ENCODE results near the gene SAFB.

DNA sequence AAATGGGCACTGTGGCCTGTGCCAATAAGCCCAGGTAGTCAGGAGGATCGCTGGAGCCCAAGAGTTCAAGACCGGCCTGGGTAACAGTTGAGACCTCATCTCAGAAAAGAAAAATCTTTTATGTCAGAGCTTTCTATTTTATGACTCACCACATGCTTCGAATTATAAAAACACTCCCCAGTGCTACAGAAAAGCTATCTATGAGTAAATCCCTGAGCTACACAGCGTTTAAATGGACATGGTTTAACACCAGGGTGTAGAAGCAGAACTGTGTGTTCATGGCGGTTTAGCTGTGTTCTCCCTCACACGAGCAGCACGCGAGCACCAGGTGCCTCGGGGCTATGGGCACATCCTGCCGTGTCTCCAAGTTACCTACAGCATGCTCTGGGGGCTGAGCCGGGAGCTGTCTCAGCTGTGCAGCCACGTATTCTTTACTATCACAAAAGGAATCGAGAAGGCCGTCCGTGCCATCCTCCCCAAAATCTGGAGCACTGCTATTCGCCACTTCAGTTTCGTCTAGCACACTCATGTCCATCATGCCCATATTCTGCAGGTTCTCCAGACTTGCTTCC, 7.0 kb upstream of the SAFB start:
- TF ChIP-seq, protein P1, sequence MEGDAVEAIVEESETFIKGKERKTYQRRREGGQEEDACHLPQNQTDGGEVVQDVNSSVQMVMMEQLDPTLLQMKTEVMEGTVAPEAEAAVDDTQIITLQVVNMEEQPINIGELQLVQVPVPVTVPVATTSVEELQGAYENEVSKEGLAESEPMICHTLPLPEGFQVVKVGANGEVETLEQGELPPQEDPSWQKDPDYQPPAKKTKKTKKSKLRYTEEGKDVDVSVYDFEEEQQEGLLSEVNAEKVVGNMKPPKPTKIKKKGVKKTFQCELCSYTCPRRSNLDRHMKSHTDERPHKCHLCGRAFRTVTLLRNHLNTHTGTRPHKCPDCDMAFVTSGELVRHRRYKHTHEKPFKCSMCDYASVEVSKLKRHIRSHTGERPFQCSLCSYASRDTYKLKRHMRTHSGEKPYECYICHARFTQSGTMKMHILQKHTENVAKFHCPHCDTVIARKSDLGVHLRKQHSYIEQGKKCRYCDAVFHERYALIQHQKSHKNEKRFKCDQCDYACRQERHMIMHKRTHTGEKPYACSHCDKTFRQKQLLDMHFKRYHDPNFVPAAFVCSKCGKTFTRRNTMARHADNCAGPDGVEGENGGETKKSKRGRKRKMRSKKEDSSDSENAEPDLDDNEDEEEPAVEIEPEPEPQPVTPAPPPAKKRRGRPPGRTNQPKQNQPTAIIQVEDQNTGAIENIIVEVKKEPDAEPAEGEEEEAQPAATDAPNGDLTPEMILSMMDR (conservative IDR thresholded peaks at IDR 0.05; ENCODE audit: low read depth, low read length), result no peak
- TF ChIP-seq RCOR1 (IDR thresholded peaks at IDR 0.05; ENCODE audit: insufficient replicate concordance, low read length) (no peak), RFX5 (IDR thresholded peaks at IDR 0.05; ENCODE audit: low read depth, low read length) (no peak), POLR2A (IDR thresholded peaks at IDR 0.05; ENCODE audit: low read depth, low read length) (no peak), CEBPB (IDR thresholded peaks at IDR 0.05; ENCODE audit: low read depth, low read length) (no peak), MXI1 (IDR thresholded peaks at IDR 0.05; ENCODE audit: borderline replicate concordance, low read depth, low read length) (no peak)
- TF ChIP-seq, protein P2, sequence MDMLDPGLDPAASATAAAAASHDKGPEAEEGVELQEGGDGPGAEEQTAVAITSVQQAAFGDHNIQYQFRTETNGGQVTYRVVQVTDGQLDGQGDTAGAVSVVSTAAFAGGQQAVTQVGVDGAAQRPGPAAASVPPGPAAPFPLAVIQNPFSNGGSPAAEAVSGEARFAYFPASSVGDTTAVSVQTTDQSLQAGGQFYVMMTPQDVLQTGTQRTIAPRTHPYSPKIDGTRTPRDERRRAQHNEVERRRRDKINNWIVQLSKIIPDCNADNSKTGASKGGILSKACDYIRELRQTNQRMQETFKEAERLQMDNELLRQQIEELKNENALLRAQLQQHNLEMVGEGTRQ (IDR thresholded peaks at IDR 0.05; ENCODE audit: low read depth, low read length), result no peak
- TF ChIP-seq, protein P3, sequence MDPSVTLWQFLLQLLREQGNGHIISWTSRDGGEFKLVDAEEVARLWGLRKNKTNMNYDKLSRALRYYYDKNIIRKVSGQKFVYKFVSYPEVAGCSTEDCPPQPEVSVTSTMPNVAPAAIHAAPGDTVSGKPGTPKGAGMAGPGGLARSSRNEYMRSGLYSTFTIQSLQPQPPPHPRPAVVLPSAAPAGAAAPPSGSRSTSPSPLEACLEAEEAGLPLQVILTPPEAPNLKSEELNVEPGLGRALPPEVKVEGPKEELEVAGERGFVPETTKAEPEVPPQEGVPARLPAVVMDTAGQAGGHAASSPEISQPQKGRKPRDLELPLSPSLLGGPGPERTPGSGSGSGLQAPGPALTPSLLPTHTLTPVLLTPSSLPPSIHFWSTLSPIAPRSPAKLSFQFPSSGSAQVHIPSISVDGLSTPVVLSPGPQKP (IDR thresholded peaks at IDR 0.05; ENCODE audit: borderline replicate concordance, low read depth, low read length), result no peak
